ENCODE results near the gene URM1.

URM1 gene

GRCh38 chr9:128388150-128388549 is 17.0 kb downstream of the URM1 start:
- no peak for DNase-seq

GRCh38 chr9:128389395-128390149 is 18.4 kb downstream of the URM1 start:
- DNase-seq: no peak

- no peak for DNase-seq
These were observed 19.1 kb downstream of the URM1 start for GRCh38 chr9:128390150-128390812.

GRCh38 chr9:128390813-128391711 is 19.9 kb downstream of the URM1 start:
- no peak for DNase-seq

- no peak for DNase-seq
These were observed 20.8 kb downstream of the URM1 start for GRCh38 chr9:128391956-128392301.

GRCh38 chr9:128392302-128393144 is 21.3 kb downstream of the URM1 start:
- DNase-seq: no peak

- DNase-seq: no peak
These were observed 22.1 kb downstream of the URM1 start for GRCh38 chr9:128393145-128393775.

GRCh38 chr9:128393970-128394369 is 22.8 kb downstream of the URM1 start:
- DNase-seq: no peak

GRCh38 chr9:128394379-128395168 is 23.4 kb downstream of the URM1 start:
- no peak for DNase-seq

- no peak for DNase-seq
These were observed 25.9 kb downstream of the URM1 start for GRCh38 chr9:128396970-128397613.

- DNase-seq: no peak
These were observed 26.7 kb downstream of the URM1 start for GRCh38 chr9:128397831-128398230.

- no peak for DNase-seq
These were observed 28.7 kb downstream of the URM1 start for GRCh38 chr9:128399861-128400260.

GRCh38 chr9:128404560-128404959 is 33.4 kb downstream of the URM1 start:
- DNase-seq: no peak

- no peak for DNase-seq
These were observed 34.1 kb downstream of the URM1 start for GRCh38 chr9:128405077-128405779.

GRCh38 chr9:128405780-128406171 is 34.6 kb downstream of the URM1 start:
- no peak for DNase-seq

- no peak for DNase-seq
These were observed 35.7 kb downstream of the URM1 start for GRCh38 chr9:128406848-128407391.

GRCh38 chr9:128408963-128409431 is 37.8 kb downstream of the URM1 start:
- DNase-seq: no peak

GRCh38 chr9:128409450-128409849 is 38.3 kb downstream of the URM1 start:
- no peak for DNase-seq

- no peak for DNase-seq
These were observed 38.8 kb downstream of the URM1 start for GRCh38 chr9:128409978-128410377.
